GM23338 (cell line): ENCODE data around the gene LZTS3. TPM values are rescaled to one million over a fixed set of nuclear protein-coding genes. Genes with fewer than 3 reads are reported as not detected.

Source experiments
- ATAC-seq: fragments of 200-7000 bp; cut with Tn5 transposase; 3 replicates; pipeline ENCODE4 v1.9.1; 2020
- DNase-seq: peaks from one replicate; pipeline ENCODE4 v3.0.0-alpha.2; 2015; ENCODE audit warnings: low spot score
- H2AFZ ChIP-seq: fragments of 200-600 bp; sonication (generic); 2 replicates; pipeline ENCODE4 v1.8.0; 2016; ENCODE audit warnings: antibody characterized with exemption, mild to moderate bottlenecking, moderate library complexity
- H3F3A ChIP-seq: fragments of 200-600 bp; sonication (generic); replicated peaks from 2 replicates; pipeline ENCODE4 v1.8.0; 2017; ENCODE audit warnings: antibody characterized with exemption, mixed run types, low read depth
- H3K27ac ChIP-seq: fragments of 200-600 bp; sonication (generic); 2 replicates; pipeline ENCODE4 v1.6.1; 2016; ENCODE audit warnings: low read depth
- H3K27me3 ChIP-seq: fragments of 200-600 bp; sonication (generic); 2 replicates; pipeline ENCODE4 v1.8.0; 2016; ENCODE audit warnings: mild to moderate bottlenecking, mixed run types, moderate library complexity; ENCODE audit not compliant: insufficient read depth
- H3K36me3 ChIP-seq: fragments of 200-600 bp; sonication (generic); 2 replicates; pipeline ENCODE4 v1.8.0; 2016; ENCODE audit warnings: mild to moderate bottlenecking; ENCODE audit not compliant: insufficient read depth
- H3K4me1 ChIP-seq: fragments of 200-600 bp; sonication (generic); 2 replicates; pipeline ENCODE4 v1.8.0; 2016; ENCODE audit warnings: mild to moderate bottlenecking, moderate library complexity; ENCODE audit not compliant: insufficient read depth
- H3K4me2 ChIP-seq: fragments of 200-600 bp; sonication (generic); 2 replicates; pipeline ENCODE4 v1.7.1; 2017; ENCODE audit warnings: mixed run types
- H3K4me3 ChIP-seq: fragments of 200-600 bp; sonication (generic); 2 replicates; pipeline ENCODE4 v1.6.1; 2016; ENCODE audit warnings: mixed run types
- H3K79me2 ChIP-seq: fragments of 200-600 bp; sonication (generic); replicated peaks from 2 replicates; pipeline ENCODE4 v1.8.0; 2017; ENCODE audit warnings: mild to moderate bottlenecking; ENCODE audit not compliant: insufficient read depth
- H3K9me2 ChIP-seq: fragments of 200-600 bp; sonication (generic); 2 replicates; pipeline ENCODE4 v1.8.0; 2017; ENCODE audit not compliant: insufficient read depth
- H4K20me1 ChIP-seq: fragments of 200-600 bp; sonication (generic); replicated peaks from 2 replicates; pipeline ENCODE4 v1.8.0; 2017; ENCODE audit warnings: mild to moderate bottlenecking; ENCODE audit not compliant: insufficient read depth
- H3K27ac Mint-ChIP-seq: 2 replicates; pipeline ENCODE4 v1.8.0; 2020; ENCODE audit warnings: inconsistent platforms, mild to moderate bottlenecking, moderate library complexity, mixed read lengths
- H3K27me3 Mint-ChIP-seq: 3 replicates; pipeline ENCODE4 v1.8.0; 2022; ENCODE audit warnings: low read depth, mild to moderate bottlenecking, moderate library complexity, mixed read lengths, inconsistent platforms; ENCODE audit not compliant: insufficient read depth, poor library complexity
- H3K36me3 Mint-ChIP-seq: 3 replicates; pipeline ENCODE4 v1.8.0; 2021; ENCODE audit warnings: low read depth, mild to moderate bottlenecking, inconsistent platforms, moderate library complexity, mixed read lengths
- H3K4me1 Mint-ChIP-seq: 3 replicates; pipeline ENCODE4 v1.8.0; 2020; ENCODE audit warnings: mild to moderate bottlenecking, inconsistent platforms, mixed read lengths
- H3K4me3 Mint-ChIP-seq: 3 replicates; pipeline ENCODE4 v1.8.0; 2021; ENCODE audit warnings: moderate library complexity, mild to moderate bottlenecking, inconsistent platforms, mixed read lengths
- H3K9me3 Mint-ChIP-seq: 3 replicates; pipeline ENCODE4 v1.8.0; 2020; ENCODE audit warnings: moderate library complexity, mild to moderate bottlenecking, inconsistent platforms, mixed read lengths
- CREB1 ChIP-seq: fragments of 250-450 bp; sonication (Bioruptor Pico); IDR thresholded peaks from 2 replicates; pipeline ENCODE4 v1.5.0; 2020; ENCODE audit warnings: low read depth, mild to moderate bottlenecking, moderate library complexity
- EZH2 ChIP-seq: fragments of 200-600 bp; sonication (generic); IDR thresholded peaks from one replicate; pipeline ENCODE4 v1.8.0; 2017; ENCODE audit warnings: antibody characterized with exemption, mild to moderate bottlenecking, low read depth; ENCODE audit not compliant: unreplicated experiment
- NANOG ChIP-seq: IDR thresholded peaks from 2 replicates; pipeline ENCODE4 v1.6.1; 2016; ENCODE audit warnings: antibody characterized with exemption, borderline replicate concordance
- POLR2AphosphoS5 ChIP-seq: IDR thresholded peaks from 2 replicates; pipeline ENCODE4 v1.6.1; 2016; ENCODE audit warnings: antibody characterized with exemption, low read depth
- ZNF331 ChIP-seq: fragments of 250-450 bp; sonication (Bioruptor Pico); IDR thresholded peaks from 2 replicates; pipeline ENCODE4 v1.5.0; 2020; ENCODE audit warnings: low read depth, mild to moderate bottlenecking, moderate library complexity
- polyA plus RNA-seq: library from polyadenylated mRNA; unstranded; fragments of >200 nt; fragmentation: Nextera tagmentation; extraction: Ambion mirVana; gene quantifications from 2 replicates; pipeline ENCODE4 v1.2.1, GENCODE V29; 2016
- total RNA-seq: library from RNA; depleted of rRNA; stranded (reverse); fragments of >200 nt; shearing (Covaris generic); gene quantifications from 2 replicates; pipeline ENCODE4 v1.2.3, GENCODE V29; 2014
- TF ChIP-seq, protein P1 (sequence below), 2 experiments: fragments of 200-600 bp in 1 of 2; sonication (generic) in 1 of 2; conservative IDR thresholded peaks; 2 replicates each; pipeline versions ENCODE4 v1.5.1 to v1.6.1; 2016 to 2017; ENCODE audit warnings: antibody characterized with exemption in 2 of 2, low read depth in 2 of 2, mild to moderate bottlenecking in 2 of 2, moderate library complexity in 1 of 2
- TF ChIP-seq, protein P2 (sequence below): IDR thresholded peaks from one replicate; pipeline ENCODE4 v1.6.1; 2018; ENCODE audit warnings: antibody characterized with exemption; ENCODE audit not compliant: unreplicated experiment
- TF ChIP-seq, protein P3 (sequence below): IDR thresholded peaks from 2 replicates; pipeline ENCODE4 v1.6.1; 2016; ENCODE audit warnings: antibody characterized with exemption

The LZTS3 gene
- total and polyA plus RNA-seq, 2 experiments from 2014 or later: 9.7 to 40.7 TPM

DNA sequence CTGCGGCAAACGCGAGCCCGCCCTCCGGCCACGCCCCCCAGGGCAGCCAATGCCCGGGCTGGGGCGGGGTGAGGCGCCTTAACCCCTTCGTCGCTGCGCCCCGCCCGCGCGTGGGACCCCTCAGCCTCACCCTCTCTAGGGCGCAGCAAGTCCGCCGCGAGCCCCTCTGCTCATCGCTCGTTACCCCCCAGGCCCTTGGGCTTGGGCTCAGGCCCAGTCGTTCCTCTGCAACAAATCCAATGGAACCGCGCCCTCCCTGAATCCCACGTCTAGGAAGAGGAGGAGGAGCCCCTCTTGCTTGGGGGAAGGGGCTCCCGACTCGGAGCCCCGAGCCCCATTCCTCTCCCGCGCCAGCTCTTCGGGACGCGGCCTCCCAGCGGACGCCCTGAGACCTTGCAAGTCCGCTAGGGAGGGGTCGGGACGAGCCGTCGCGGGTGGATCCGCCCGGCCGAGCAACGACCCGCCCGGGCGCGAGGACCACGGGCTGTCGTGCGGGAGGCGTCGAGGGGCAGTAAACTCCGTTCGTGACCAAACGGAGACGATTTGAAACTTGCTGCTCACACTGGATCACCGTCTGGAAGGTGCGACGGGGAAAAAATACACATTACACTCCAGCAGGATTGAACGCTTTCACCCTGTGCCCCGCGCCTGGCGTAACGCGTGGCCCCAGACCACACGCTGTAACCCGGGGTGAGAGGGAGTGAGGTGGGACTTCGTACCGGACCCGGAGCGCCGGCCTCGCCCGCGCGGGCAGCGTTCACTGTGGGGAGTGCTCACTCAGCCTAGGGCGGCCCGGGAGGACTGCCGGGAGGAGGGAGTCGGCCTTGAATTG, 477 bp upstream of the LZTS3 start:
- peak overlapping the region; percentile 97 for H3K27ac Mint-ChIP-seq

More for the DNA sequence above, 477 bp upstream of the LZTS3 start:
- Histone ChIP-seq H3K27ac (peak overlapping the region; percentile 74), H2AFZ (peak overlapping the region; percentile 95), H3K27me3 (no peaks in the 10 kb centered on the region), H3K79me2 (peaks cover 15% of the 10 kb centered on the region), H3K4me2 (peak overlapping the region; percentile 85), H3K4me3 (peak overlapping the region; percentile 73), H3F3A (0 out of 2 replicates have a peak, but pooled peaks cover 11% of the 10 kb centered on the region), H3K36me3 (no peaks in the 10 kb centered on the region), H4K20me1 (no peaks in the 10 kb centered on the region; the same call in 1 of the 2 replicates), H3K9me2 (no peaks in the 10 kb centered on the region), H3K4me1 (peaks cover 22% of the 10 kb centered on the region)
- Mint-ChIP-seq H3K4me1 (peaks cover 40% of the 10 kb centered on the region), H3K27me3 (peaks cover 14% of the 10 kb centered on the region), H3K9me3 (no peaks in the 10 kb centered on the region; the same call in 2 of the 3 replicates), H3K4me3 (peak overlapping the region; percentile 85), H3K36me3 (peaks cover 7% of the 10 kb centered on the region; the same call in 1 of the 3 replicates)
- DNase-seq: peak; percentile 95
- TF ChIP-seq POLR2AphosphoS5: peak; percentile 77
- TF ChIP-seq, protein P1, sequence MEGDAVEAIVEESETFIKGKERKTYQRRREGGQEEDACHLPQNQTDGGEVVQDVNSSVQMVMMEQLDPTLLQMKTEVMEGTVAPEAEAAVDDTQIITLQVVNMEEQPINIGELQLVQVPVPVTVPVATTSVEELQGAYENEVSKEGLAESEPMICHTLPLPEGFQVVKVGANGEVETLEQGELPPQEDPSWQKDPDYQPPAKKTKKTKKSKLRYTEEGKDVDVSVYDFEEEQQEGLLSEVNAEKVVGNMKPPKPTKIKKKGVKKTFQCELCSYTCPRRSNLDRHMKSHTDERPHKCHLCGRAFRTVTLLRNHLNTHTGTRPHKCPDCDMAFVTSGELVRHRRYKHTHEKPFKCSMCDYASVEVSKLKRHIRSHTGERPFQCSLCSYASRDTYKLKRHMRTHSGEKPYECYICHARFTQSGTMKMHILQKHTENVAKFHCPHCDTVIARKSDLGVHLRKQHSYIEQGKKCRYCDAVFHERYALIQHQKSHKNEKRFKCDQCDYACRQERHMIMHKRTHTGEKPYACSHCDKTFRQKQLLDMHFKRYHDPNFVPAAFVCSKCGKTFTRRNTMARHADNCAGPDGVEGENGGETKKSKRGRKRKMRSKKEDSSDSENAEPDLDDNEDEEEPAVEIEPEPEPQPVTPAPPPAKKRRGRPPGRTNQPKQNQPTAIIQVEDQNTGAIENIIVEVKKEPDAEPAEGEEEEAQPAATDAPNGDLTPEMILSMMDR (conservative IDR thresholded peaks at IDR 0.05; ENCODE audit: low read depth in 2 of 2): peak in 1 of 2 experiments; percentile 22; a peak in 1 of 4 replicates
- no peak for TF ChIP-seq ZNF331 (CRISPR knock-in tag)
- TF ChIP-seq, protein P2, sequence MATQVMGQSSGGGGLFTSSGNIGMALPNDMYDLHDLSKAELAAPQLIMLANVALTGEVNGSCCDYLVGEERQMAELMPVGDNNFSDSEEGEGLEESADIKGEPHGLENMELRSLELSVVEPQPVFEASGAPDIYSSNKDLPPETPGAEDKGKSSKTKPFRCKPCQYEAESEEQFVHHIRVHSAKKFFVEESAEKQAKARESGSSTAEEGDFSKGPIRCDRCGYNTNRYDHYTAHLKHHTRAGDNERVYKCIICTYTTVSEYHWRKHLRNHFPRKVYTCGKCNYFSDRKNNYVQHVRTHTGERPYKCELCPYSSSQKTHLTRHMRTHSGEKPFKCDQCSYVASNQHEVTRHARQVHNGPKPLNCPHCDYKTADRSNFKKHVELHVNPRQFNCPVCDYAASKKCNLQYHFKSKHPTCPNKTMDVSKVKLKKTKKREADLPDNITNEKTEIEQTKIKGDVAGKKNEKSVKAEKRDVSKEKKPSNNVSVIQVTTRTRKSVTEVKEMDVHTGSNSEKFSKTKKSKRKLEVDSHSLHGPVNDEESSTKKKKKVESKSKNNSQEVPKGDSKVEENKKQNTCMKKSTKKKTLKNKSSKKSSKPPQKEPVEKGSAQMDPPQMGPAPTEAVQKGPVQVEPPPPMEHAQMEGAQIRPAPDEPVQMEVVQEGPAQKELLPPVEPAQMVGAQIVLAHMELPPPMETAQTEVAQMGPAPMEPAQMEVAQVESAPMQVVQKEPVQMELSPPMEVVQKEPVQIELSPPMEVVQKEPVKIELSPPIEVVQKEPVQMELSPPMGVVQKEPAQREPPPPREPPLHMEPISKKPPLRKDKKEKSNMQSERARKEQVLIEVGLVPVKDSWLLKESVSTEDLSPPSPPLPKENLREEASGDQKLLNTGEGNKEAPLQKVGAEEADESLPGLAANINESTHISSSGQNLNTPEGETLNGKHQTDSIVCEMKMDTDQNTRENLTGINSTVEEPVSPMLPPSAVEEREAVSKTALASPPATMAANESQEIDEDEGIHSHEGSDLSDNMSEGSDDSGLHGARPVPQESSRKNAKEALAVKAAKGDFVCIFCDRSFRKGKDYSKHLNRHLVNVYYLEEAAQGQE: no peak
- TF ChIP-seq NANOG: no peak
- TF ChIP-seq, protein P3, sequence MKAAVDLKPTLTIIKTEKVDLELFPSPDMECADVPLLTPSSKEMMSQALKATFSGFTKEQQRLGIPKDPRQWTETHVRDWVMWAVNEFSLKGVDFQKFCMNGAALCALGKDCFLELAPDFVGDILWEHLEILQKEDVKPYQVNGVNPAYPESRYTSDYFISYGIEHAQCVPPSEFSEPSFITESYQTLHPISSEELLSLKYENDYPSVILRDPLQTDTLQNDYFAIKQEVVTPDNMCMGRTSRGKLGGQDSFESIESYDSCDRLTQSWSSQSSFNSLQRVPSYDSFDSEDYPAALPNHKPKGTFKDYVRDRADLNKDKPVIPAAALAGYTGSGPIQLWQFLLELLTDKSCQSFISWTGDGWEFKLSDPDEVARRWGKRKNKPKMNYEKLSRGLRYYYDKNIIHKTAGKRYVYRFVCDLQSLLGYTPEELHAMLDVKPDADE: no peak
- no peak for TF ChIP-seq EZH2
- 0 out of 2 replicates have a peak, but pooled peaks have one; percentile 7 for TF ChIP-seq CREB1 (CRISPR knock-in tag)
- peak; percentile 68 for ATAC-seq
